Measurements from ENCODE around the gene KBTBD8. TPM values are rescaled to one million over a fixed set of nuclear protein-coding genes. Genes with fewer than 3 reads are reported as not detected.

The KBTBD8 gene
- total and polyA plus RNA-seq, 2 of the 8 experiments (the other 6 are each of a cell fraction or from before 2014, with no cell fraction given), result 3.2 to 23.9 TPM

DNA sequence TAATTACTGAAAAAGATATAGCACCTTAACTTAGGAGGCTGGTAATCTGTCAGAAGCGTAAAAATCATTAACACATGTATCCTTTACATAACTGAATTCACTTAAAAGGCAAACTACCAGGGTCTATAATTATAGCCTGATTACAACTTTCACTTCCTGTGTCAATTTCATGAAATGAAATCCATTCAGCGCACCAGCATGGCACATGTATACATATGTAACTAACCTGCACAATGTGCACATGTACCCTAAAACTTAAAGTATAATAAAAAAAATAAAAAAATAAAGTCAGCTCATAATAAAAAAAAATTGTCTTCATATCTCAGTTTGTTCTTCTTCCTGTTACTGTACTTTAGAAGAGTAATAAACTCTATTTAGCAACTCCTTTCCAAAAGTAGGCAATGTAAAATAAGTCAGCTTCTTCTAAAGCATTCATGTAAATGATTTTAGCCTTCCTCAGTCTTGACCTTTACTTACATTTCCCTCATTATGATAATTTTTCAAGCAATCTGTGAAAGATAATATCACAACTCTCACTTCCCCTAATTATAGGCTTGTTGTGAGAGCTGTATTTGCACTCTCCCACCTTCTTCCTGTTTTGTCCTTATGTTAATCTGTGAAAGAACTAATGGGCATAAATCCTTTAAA, 50.1 kb downstream of the KBTBD8 start:
- Histone ChIP-seq H3K79me1 (ENCODE audit: low read depth, low read length) (no peaks in the 10 kb centered on the region), H3K36me3 (ENCODE audit: control insufficient read depth in 2 of 4, insufficient read depth in 4 of 4, low read length in 3 of 4) (no peaks in the 10 kb centered on the region), H2BK12ac (ENCODE audit: low read depth, low read length) (no peak overlapping the region), H4K91ac (replicated peaks; ENCODE audit: insufficient read length, low read length) (no peak overlapping the region), H2AK5ac (ENCODE audit: low read depth, low read length) (no peak overlapping the region), H3K23me2 (ENCODE audit: low read depth, low read length) (no peaks in the 10 kb centered on the region), H3K23ac (ENCODE audit: insufficient read length) (no peak overlapping the region), H2AFZ (ENCODE audit: low read length) (no peak overlapping the region), H3K56ac (replicated peaks; ENCODE audit: insufficient read length, low read depth, low read length) (no peak overlapping the region), H3K4me3 (ENCODE audit: extremely low read depth in 1 of 4, insufficient read depth in 2 of 4, low read depth in 3 of 4, low read length in 4 of 4) (no peak overlapping the region), H2BK5ac (ENCODE audit: low read depth, low read length) (no peak overlapping the region), H2BK120ac (replicated peaks; ENCODE audit: low read depth, low read length) (no peak overlapping the region), H3K9me3 (ENCODE audit: insufficient read depth in 2 of 2, low read depth in 1 of 2, low read length in 1 of 2) (no peaks in the 10 kb centered on the region), H3K4me1 (replicated peaks in 1 of 4; ENCODE audit: control insufficient read depth in 3 of 4, insufficient read depth in 4 of 4, low read length in 3 of 4) (no peaks in the 10 kb centered on the region), H3K18ac (ENCODE audit: extremely low read depth, low read length) (no peak overlapping the region), H4K20me1 (replicated peaks in 1 of 2; ENCODE audit: control insufficient read depth in 1 of 2, insufficient read depth in 2 of 2, low read length in 2 of 2) (no peaks in the 10 kb centered on the region), H2BK20ac (ENCODE audit: low read length) (no peak overlapping the region), H3K4ac (replicated peaks; ENCODE audit: insufficient read length, low read depth, low read length) (no peak overlapping the region), H3K9ac (replicated peaks in 1 of 4; ENCODE audit: extremely low read depth in 1 of 4, low read depth in 3 of 4, low read length in 3 of 4) (no peak overlapping the region), H4K8ac (ENCODE audit: extremely low read depth, insufficient read depth, low read length) (no peak overlapping the region), H4K5ac (ENCODE audit: insufficient read length, low read depth, low read length) (no peak overlapping the region), H2BK15ac (ENCODE audit: low read length) (no peak overlapping the region), H3K14ac (ENCODE audit: insufficient read length) (no peak overlapping the region), H3K79me2 (ENCODE audit: control insufficient read depth in 1 of 2, insufficient read depth in 2 of 2, low read length in 2 of 2) (no peaks in the 10 kb centered on the region), H3K4me2 (ENCODE audit: insufficient read depth in 1 of 2, low read depth in 2 of 2, low read length in 2 of 2) (no peak overlapping the region), H3K27me3 (replicated peaks in 1 of 4; ENCODE audit: control insufficient read depth in 3 of 4, extremely low read depth in 1 of 4, insufficient read depth in 3 of 4, low read length in 3 of 4) (no peaks in the 10 kb centered on the region), H3K27ac (ENCODE audit: low read depth, low read length) (no peak overlapping the region)
- ChIA-PET CTCF (ENCODE audit: partially characterized antibody) (interaction anchor here (0.6 to 1.9 kb wide), 2 partner anchors 76 to 134 kb away, joined by 3 to 6 read pairs; no protein-coding TSS in a partner anchor), POLR2A (ENCODE audit: partially characterized antibody) (no interaction called here)
- WGBS, 2 experiments (ENCODE audit: extremely low coverage in 1 of 2, insufficient coverage in 1 of 2, insufficient read length in 1 of 2, insufficient replicate concordance in 2 of 2, low coverage in 1 of 2, low lambda C conversion rate in 2 of 2, missing lambda C conversion rate in 1 of 2), result 91% methylated on average over 2 of the region's 2 CpGs; no CpG with 5 or more reads in 1 of the 2 experiments
- no peak for FAIRE-seq
- no peak for DNase-seq (ENCODE audit: low read depth in 1 of 2, low spot score in 2 of 2)
- TF ChIP-seq POLR2A (IDR thresholded peaks at IDR 0.05; ENCODE audit: control extremely low read depth in 1 of 2, low read depth in 2 of 2, low read length in 2 of 2), result no peak
- no peak for TF ChIP-seq RNF2 (IDR thresholded peaks at IDR 0.05; ENCODE audit: borderline replicate concordance, low read depth, low read length, missing control alignments, poor library complexity, severe bottlenecking)
- TF ChIP-seq NANOG (IDR thresholded peaks at IDR 0.05; ENCODE audit: insufficient read depth, low read depth, low read length, poor library complexity, severe bottlenecking), result no peak
- no peak for TF ChIP-seq YY1 (IDR thresholded peaks at IDR 0.05; ENCODE audit: low read depth, low read length)
- TF ChIP-seq SAP30 (IDR thresholded peaks at IDR 0.05; ENCODE audit: insufficient read depth, insufficient replicate concordance, low read length), result no peak
- TF ChIP-seq SP1 (IDR thresholded peaks at IDR 0.05; ENCODE audit: low read depth, low read length), result no peak
- no peak for TF ChIP-seq CHD1 (IDR thresholded peaks at IDR 0.05; ENCODE audit: low read depth, low read length)
- no peak for TF ChIP-seq RAD21 (IDR thresholded peaks at IDR 0.05 in 1 of 2, conservative IDR thresholded peaks at IDR 0.05 in 1 of 2; ENCODE audit: low read depth in 2 of 2, low read length in 2 of 2)
- TF ChIP-seq RBBP5 (IDR thresholded peaks at IDR 0.05; ENCODE audit: borderline replicate concordance, low read depth, low read length), result no peak
- TF ChIP-seq, protein P1, sequence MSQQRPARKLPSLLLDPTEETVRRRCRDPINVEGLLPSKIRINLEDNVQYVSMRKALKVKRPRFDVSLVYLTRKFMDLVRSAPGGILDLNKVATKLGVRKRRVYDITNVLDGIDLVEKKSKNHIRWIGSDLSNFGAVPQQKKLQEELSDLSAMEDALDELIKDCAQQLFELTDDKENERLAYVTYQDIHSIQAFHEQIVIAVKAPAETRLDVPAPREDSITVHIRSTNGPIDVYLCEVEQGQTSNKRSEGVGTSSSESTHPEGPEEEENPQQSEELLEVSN (IDR thresholded peaks at IDR 0.05), result no peak
- TF ChIP-seq SRF (IDR thresholded peaks at IDR 0.05; ENCODE audit: low read depth, low read length), result no peak
- no peak for TF ChIP-seq EGR1 (IDR thresholded peaks at IDR 0.05; ENCODE audit: borderline replicate concordance, low read depth, low read length)
- TF ChIP-seq BRCA1 (IDR thresholded peaks at IDR 0.05; ENCODE audit: low read depth, low read length), result no peak
